Activated B cell treated with CpG ODN at 0.5 μM for 24 hours (primary cell): Measurements from ENCODE around the gene UBAP2L. TPM values are rescaled to one million over a fixed set of nuclear protein-coding genes. Genes with fewer than 3 reads are reported as not detected.
A peak's percentile ranks its signal among the peaks of the same experiment; 100 is the strongest.

Source experiments
- ATAC-seq: fragments of 200-7000 bp; cut with Tn5 transposase; one replicate; pipeline ENCODE4 v1.10.0; 2021; ENCODE audit warnings: low read depth, mild to moderate bottlenecking, moderate library complexity
- CTCF ChIA-PET: fragments of 350-600 bp; sonication (Branson Sonifier 250); formaldehyde crosslinking; loops from one replicate; lab custom pipeline; 2021; ENCODE audit warnings: antibody characterized with exemption; lab: Charles Lee
- POLR2A ChIA-PET: fragments of 350-600 bp; sonication (Branson Sonifier 250); formaldehyde crosslinking; loops from one replicate; lab custom pipeline; 2021; ENCODE audit warnings: antibody characterized with exemption; lab: Charles Lee
- DNase-seq: peaks from one replicate; pipeline ENCODE4 v3.0.0; 2022
- H3K27ac Mint-ChIP-seq: one replicate; pipeline ENCODE4 v1.8.0; 2020; ENCODE audit warnings: mixed read lengths
- H3K27me3 Mint-ChIP-seq: one replicate; pipeline ENCODE4 v1.8.0; 2021; ENCODE audit warnings: mixed read lengths
- H3K36me3 Mint-ChIP-seq: one replicate; pipeline ENCODE4 v1.8.0; 2021; ENCODE audit warnings: low read depth, mixed read lengths
- H3K4me1 Mint-ChIP-seq: one replicate; pipeline ENCODE4 v1.8.0; 2021; ENCODE audit warnings: mixed read lengths
- H3K4me3 Mint-ChIP-seq: one replicate; pipeline ENCODE4 v1.8.0; 2020; ENCODE audit warnings: mild to moderate bottlenecking, mixed read lengths
- H3K9me3 Mint-ChIP-seq: one replicate; pipeline ENCODE4 v1.8.0; 2020; ENCODE audit warnings: mixed read lengths
- intact Hi-C: fragments of 100-400 bp; cut with micrococcal nuclease; formaldehyde crosslinking; loops from one replicate; pipeline ENCODE4 v1.15.1; 2024
- total RNA-seq: library from RNA; stranded (reverse); gene quantifications from 2 replicates; pipeline ENCODE4 v1.2.3, GENCODE V29; 2022
- TF ChIP-seq, protein P1 (sequence below): fragments of 200-600 bp; IDR thresholded peaks from one replicate; pipeline ENCODE4 v1.8.0; 2022; ENCODE audit warnings: antibody characterized with exemption, mild to moderate bottlenecking

UBAP2L gene
- total RNA-seq, 1 donor from 2014 or later, result 234 TPM

DNA sequence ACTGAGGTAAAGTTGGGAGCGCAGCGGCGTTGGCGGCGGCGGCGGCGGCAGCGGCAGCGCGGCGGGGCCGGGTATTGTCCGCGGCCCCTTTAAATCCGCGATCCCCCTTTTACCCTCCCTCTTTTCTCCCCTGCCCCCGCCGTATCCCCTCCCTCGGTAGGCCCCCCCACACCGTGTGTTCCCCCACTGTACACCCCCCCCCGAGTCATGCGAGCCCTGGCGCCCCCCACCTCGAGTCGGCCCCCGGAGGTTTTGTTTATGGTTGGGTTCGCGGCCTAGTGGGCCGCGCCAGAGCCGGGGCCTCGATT is 169 bp downstream of the UBAP2L start:
- ATAC-seq, result no peak
- intact Hi-C loops, result loop anchor here (1.0 to 2.0 kb wide), 7 partner anchors 38 to 430 kb away; partner anchors contain the start of genes DENND4B, HAX1 and UBE2Q1
- H3K27me3 Mint-ChIP-seq, result no peaks in the 10 kb centered on the region
- peaks cover 64% of the 10 kb centered on the region for H3K36me3 Mint-ChIP-seq
- ChIA-PET POLR2A (interaction anchor here (0.6 to 3.5 kb wide), 14 partner anchors 21 to 494 kb away, joined by 3 to 31 read pairs (median 8); partner anchors contain the start of genes HAX1, INTS3 and RPS27), CTCF (interaction anchor here (0.8 kb wide), 1 partner anchor 114 kb away, joined by 3 read pairs; no protein-coding TSS in a partner anchor)
- no peak for DNase-seq
- peak overlapping the region; percentile 100 for H3K27ac Mint-ChIP-seq
- TF ChIP-seq, protein P1, sequence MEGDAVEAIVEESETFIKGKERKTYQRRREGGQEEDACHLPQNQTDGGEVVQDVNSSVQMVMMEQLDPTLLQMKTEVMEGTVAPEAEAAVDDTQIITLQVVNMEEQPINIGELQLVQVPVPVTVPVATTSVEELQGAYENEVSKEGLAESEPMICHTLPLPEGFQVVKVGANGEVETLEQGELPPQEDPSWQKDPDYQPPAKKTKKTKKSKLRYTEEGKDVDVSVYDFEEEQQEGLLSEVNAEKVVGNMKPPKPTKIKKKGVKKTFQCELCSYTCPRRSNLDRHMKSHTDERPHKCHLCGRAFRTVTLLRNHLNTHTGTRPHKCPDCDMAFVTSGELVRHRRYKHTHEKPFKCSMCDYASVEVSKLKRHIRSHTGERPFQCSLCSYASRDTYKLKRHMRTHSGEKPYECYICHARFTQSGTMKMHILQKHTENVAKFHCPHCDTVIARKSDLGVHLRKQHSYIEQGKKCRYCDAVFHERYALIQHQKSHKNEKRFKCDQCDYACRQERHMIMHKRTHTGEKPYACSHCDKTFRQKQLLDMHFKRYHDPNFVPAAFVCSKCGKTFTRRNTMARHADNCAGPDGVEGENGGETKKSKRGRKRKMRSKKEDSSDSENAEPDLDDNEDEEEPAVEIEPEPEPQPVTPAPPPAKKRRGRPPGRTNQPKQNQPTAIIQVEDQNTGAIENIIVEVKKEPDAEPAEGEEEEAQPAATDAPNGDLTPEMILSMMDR, result no peak
- peaks cover 80% of the 10 kb centered on the region for H3K4me1 Mint-ChIP-seq
- H3K9me3 Mint-ChIP-seq, result no peaks in the 10 kb centered on the region
- peak overlapping the region; percentile 99 for H3K4me3 Mint-ChIP-seq

DNA sequence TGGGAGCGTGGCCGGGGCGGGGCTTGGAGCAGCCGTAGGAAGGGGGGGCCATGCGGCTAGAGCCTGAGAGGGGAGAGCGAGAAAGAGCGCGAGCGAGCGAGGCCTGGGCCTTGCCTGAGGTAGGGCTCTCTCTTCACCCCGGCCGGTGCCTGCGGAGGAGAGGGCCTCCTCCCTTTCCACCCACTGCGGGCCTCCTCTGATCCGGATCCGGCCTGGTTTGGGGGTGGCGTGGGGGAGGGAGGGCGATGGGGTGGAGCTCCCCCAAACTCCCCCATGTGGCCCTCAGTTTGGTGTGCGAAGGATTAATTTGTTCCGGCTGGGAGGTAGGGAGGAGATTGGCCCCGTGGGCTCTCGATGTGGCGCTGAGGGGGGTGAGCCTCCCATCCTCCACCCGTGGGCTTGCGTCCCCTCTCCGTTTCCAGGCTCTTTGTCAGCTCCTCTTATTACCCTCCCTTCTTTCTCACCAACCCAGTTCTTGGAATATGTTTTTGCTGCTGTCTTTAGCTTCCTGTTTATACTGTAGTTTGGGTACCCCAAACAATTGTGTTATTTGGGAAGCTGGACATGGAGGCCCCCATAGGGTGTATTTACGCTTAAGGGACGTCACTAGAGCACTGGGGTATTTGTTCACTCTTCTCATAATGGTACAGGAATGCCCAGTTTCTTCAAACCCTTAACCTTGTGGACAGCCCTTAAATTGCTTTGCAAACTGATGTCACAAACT is 685 bp downstream of the UBAP2L start:
- intact Hi-C loops, result loop anchor here (2.0 kb wide), 2 partner anchors 15 to 431 kb away; no protein-coding TSS in a partner anchor
- Mint-ChIP-seq H3K4me3 (peak overlapping the region; percentile 99), H3K27ac (peak overlapping the region; percentile 100), H3K36me3 (peaks cover 64% of the 10 kb centered on the region), H3K4me1 (peaks cover 80% of the 10 kb centered on the region), H3K27me3 (no peaks in the 10 kb centered on the region), H3K9me3 (no peaks in the 10 kb centered on the region)
- TF ChIP-seq, protein P1, result no peak
- DNase-seq, result peak; percentile 62
- ChIA-PET CTCF (interaction anchor here (0.8 kb wide), 1 partner anchor 114 kb away, joined by 3 read pairs; no protein-coding TSS in a partner anchor), POLR2A (interaction anchor here (0.6 to 3.5 kb wide), 9 partner anchors 39 to 276 kb away, joined by 3 to 31 read pairs (median 5); partner anchors contain the start of genes HAX1, RAB13 and RPS27)
- peak; percentile 26 for ATAC-seq

DNA sequence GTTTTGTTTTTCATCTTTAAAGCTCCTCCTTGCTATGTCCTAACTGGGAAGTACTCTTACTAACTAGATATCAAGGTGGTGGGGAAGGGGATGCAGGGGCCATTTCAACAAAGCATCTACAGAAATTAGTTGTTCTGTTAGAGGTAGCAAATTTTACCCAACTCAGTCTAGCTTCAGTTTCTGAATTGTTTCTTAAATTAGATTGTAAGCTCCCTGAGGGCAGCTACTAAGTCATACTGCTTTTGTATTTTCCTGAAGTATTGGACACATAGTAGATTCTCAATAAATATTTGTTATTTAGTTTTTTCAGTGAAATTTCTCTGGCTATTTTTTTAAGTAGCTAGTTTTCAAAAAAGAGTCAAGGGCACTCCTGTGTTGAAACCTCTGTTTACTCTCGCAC is 1.8 kb downstream of the UBAP2L start:
- Mint-ChIP-seq H3K27ac (peak overlapping the region; percentile 100), H3K27me3 (no peaks in the 10 kb centered on the region), H3K36me3 (peaks cover 68% of the 10 kb centered on the region), H3K4me3 (peak overlapping the region; percentile 99), H3K9me3 (no peaks in the 10 kb centered on the region), H3K4me1 (peaks cover 76% of the 10 kb centered on the region)
- ATAC-seq (no peak), DNase-seq (no peak)
- intact Hi-C loops, result loop anchor here (2.0 kb wide), 1 partner anchor 14 kb away; no protein-coding TSS in a partner anchor
- ChIA-PET CTCF (no interaction called here), POLR2A (interaction anchor here (0.5 to 1.3 kb wide), 2 partner anchors 37 to 43 kb away, joined by 3 to 4 read pairs; no protein-coding TSS in a partner anchor)
- TF ChIP-seq, protein P1, result no peak

- Mint-ChIP-seq H3K4me3 (peak overlapping the region; percentile 62), H3K27me3 (no peaks in the 10 kb centered on the region), H3K9me3 (no peaks in the 10 kb centered on the region), H3K4me1 (peaks cover 72% of the 10 kb centered on the region), H3K36me3 (peaks cover 68% of the 10 kb centered on the region), H3K27ac (peak overlapping the region; percentile 76)
- ATAC-seq, result no peak
- TF ChIP-seq, protein P1, result no peak
- DNase-seq, result no peak
- CTCF ChIA-PET, result no interaction called here
- POLR2A ChIA-PET, result interaction anchor here (1.3 kb wide), 1 partner anchor 43 kb away, joined by 3 read pairs; no protein-coding TSS in a partner anchor
- intact Hi-C loops, result loop anchor here (2.0 kb wide), 1 partner anchor 14 kb away; no protein-coding TSS in a partner anchor
Observed at GRCh38 chr1:154222918-154223317, 2.2 kb downstream of the UBAP2L start.

GRCh38 chr1:154223621-154224020 is 2.9 kb downstream of the UBAP2L start:
- peaks cover 68% of the 10 kb centered on the region for H3K36me3 Mint-ChIP-seq

More at GRCh38 chr1:154223621-154224020, 2.9 kb downstream of the UBAP2L start:
- ChIA-PET POLR2A (interaction anchor here (1.3 kb wide), 1 partner anchor 42 kb away, joined by 3 read pairs; no protein-coding TSS in a partner anchor), CTCF (no interaction called here)
- TF ChIP-seq, protein P1, result no peak
- no peak for DNase-seq
- H3K27me3 Mint-ChIP-seq, result no peaks in the 10 kb centered on the region
- intact Hi-C loops, result loop anchor here (2.0 kb wide), 1 partner anchor 13 kb away; no protein-coding TSS in a partner anchor
- H3K27ac Mint-ChIP-seq, result peak overlapping the region; percentile 59
- no peaks in the 10 kb centered on the region for H3K9me3 Mint-ChIP-seq
- ATAC-seq, result no peak
- peaks cover 65% of the 10 kb centered on the region for H3K4me1 Mint-ChIP-seq
- no peak overlapping the region for H3K4me3 Mint-ChIP-seq
